Fibroblast of skin of left quadriceps (primary cell): ENCODE measurements around the gene PLA2R1.
"Not testable (repeated sequence)": the region's sequence is repeated elsewhere in the genome, so short reads cannot be mapped to it uniquely, and the experiment has no call there.

Experiments used
- DNase-seq, 2 experiments: peaks; one replicate each; pipeline ENCODE4 v3.0.0-alpha.2; 2013; ENCODE audit warnings: low read depth in 2 of 2

PLA2R1 gene

DNA sequence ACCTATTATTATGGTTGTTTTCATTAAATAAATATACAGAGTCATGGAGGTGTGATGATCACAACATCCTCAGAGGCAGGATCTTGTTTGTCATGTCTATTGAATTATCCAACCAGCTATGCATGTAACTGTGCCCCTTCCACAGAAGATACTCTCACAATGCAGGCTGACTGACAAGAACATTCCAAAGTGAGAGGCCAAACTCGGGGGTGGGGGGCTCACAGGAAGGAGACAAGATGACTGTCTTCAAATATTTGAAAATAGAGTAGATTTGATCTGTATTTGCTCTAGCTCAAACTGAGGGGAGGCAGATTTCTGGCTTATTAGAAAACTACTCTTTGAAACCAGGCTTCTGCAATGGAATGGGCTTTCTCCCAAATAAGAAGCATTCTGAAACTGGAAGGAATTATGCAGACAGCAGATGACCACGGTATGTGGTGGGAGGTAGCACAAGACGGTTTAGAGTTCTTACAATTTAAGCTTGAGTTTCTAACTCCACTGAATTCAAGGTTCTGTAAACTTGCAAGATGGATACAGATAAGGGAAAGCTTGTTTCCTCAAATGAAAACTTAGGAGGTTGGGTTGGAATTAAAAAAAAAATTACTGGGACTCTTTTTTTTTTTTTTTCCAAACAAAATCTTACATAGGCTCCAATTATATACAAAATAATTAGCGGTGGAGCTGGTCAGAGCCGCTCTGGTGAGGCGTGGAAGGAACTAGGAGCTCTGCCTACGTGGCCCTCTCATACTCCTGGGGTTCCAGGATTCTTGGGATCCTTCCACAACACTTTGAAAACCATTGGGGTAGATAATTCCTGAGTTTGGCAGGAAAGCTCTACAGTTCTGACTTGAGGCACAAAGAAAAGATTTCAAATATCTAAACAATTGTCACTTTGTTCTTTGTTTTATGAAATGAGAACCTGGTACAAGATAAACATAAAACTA is 79.3 kb downstream of the PLA2R1 start:
- DNase-seq, result peak in 1 of 2 experiments; percentile 18

DNA sequence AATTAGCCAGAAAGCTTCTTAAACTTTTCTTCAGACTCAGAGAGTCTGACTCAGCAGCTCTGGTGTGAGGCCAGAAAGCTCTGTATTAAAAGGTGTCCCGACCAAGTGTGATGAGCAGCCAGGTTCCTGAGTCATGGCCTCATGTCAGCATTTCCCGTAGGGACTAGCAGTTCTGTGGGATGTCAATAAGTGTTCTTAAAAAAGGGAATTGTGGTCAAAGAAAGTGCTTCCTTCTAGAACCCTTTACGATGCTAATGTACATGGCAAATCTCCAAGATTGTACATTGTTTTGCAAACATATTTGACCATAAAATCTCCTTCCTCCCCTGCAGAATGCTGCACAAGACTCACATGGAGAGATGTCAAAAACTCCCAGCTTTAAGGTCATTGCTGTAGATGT is 80.1 kb downstream of the PLA2R1 start:
- DNase-seq, result peak; percentile 77 to 82

DNA sequence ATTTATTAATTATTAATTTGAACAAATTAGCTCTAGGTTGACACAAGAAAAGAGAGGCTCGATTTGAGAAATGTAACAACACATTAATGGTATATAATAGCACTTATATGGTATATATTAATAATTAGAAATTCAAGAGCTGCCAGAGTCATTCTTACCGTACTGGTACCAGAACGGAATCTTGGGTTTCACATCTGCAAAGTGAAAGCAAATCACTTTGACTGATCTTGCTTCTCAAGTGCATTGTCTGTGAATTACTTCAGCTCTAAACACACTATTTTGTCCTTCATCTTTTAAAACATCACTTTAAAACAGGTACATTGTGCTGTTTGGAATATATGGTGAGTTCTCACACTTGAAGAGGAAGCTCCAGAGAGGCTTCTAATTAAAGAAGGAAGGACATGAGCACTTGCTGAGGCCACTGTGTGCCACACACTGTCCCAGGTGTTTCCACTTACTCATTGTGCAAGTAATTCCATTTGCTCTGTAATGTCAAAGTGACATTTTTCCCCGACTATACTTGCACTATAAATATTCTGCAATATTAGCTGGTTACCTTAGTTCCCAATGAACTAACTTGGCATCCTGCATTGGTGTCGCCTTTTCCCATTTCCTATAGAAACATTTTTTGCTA is 85.8 kb downstream of the PLA2R1 start:
- no peak for DNase-seq

DNA sequence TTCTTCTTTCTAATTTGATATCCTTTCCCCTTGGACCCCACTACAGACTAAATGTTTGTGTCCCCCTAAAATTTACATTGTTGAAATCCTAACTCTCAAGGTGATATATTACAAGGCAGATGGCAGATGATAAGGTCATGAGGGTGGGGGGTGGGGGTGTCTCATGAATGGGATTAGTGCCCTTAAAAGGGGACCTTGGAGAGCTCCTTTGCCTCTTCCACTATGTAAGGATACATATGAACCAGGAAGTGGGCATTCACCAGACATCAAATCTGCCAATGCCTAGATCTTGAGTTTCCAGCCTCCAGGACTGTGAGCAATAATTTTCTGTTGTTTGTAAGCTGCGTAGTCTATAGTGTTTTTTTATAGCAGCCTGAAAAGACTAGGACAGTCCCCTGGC is 89.1 kb downstream of the PLA2R1 start:
- no peak for DNase-seq

DNA sequence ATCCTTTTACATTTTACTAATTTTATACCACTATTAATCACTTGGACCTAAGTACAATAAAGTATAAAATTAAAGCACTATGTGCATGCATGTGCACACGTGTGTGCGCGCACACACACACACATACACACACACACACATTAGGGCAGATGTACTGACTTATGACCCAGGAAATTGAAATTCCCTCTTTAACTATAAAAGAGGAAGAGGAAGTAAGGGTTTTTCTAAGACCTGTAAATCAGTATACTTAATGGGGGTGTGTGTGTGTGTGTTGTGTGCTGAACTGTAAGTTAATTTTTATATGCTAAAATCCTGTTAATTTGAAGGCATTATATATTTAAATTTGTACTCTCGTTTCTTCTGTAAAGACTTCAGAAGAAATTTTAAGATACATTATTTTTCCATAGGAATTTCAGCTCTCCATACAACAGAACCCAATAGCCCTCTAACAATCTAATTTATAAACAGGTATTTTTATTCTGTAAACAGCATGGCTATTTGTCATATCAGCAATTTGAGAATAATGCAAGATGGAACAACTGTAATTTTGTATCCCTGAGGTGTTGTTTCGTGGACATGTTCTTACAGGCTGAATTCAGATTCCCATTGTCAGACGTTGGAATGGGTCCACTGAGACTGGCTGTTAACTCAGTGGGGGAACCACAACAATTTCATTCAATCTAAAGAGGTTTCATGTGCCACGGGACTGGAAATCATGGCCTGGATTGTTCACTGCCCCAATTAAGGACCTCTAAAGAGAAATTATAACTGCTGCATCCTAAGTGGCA is 90.9 kb downstream of the PLA2R1 start:
- DNase-seq, result no peak

DNA sequence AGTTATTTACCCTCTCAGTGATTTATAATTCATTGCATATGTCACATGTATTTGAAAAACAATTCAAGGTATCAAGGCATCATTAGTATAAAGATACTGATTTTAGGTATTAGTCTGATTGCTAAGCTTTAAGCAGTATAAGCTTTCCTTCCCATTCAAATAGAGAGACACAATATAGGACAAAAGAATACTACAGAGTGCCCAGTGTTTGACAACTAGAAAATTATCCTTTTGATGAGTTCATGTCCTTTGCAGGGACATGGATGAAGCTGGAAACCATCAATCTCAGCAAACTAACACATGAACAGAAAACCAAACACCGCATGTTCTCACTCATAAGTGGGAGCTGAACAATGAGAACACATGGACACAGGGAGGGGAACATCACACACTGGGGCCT is 91.9 kb downstream of the PLA2R1 start:
- not testable (repeated sequence) for DNase-seq

DNA sequence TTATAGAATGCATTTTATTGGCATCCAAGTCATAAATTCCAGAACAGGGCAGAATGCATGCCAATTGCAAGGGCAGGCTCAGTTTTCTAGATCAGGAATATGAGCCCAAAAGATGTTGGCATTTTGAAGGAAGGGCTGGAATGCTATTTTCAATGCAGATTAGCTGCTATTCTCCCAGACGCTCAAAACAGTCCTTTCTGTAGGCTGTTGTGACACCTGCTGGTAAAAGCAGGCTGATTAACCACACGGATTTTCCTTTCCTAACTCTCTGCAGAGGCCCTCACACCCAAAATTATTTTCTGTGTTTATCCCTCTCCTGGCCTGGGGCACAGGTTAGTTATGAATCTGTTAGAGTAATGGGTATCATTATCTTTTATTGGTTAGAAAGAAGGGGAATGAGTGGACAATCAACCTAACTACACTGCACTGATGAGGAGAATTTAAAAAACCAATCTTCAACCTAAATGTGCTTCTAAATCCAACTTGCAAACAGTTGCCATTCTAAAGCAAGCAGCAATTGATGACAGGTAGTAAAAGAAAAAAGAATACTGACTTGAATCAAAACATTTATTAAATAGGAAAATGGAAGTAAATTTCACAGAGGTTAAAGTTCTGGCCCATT is 94.0 kb downstream of the PLA2R1 start:
- peak in 1 of 2 experiments; percentile 27 for DNase-seq

DNA sequence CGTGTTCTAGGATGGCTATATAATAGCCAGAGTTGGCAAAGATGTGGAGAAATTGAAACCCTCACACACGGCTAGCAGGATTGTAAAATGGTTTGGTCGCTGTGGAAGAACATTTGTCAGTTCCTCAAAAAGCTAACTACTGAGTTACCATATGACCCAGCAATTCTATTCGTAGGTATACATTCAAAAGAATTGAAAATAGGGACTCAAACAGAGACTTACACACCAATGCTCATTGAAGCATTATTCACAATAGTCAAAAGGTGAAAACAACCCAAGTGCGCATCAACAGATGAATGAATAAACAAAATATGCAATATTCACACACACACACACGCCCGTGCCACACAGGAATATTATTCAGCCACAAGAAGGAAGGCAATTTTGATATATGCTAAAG is 98.7 kb downstream of the PLA2R1 start:
- no peak for DNase-seq

DNA sequence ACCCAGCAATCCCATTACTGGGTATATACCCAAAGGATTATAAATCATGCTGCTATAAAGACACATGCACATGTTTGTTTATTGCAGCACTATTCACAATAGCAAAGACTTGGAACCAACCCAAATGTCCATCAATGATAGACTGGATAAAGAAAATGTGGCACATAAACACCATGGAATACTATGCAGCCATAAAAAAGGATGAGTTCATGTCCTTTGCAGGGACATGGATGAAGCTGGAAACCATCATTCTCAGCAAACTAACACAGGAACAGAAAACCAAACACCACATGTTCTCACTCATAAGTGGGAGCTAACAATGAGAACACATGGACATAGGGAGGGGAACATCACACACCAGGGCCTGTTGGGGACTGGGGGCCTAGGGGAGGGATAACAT is 99.9 kb downstream of the PLA2R1 start:
- not testable (repeated sequence) for DNase-seq

DNA sequence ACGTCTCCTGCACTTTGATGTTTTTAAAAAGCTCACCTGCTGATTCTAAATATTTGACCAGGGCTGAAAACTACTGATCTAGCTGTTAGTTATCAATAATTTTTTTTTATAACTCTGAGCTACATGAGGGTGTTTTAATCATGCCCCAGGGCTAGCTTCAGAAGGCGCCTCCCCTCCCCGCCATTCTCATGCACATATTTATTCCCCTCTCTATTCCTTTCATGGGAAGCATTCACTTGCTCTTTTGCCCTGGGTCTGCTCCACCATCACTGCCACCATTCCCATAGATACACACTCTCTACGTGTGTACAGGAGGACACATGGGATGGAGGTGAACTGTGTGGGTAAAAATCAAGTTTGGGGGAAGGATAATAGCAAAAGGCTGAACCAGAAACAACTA is 101.0 kb downstream of the PLA2R1 start:
- DNase-seq, result no peak

DNA sequence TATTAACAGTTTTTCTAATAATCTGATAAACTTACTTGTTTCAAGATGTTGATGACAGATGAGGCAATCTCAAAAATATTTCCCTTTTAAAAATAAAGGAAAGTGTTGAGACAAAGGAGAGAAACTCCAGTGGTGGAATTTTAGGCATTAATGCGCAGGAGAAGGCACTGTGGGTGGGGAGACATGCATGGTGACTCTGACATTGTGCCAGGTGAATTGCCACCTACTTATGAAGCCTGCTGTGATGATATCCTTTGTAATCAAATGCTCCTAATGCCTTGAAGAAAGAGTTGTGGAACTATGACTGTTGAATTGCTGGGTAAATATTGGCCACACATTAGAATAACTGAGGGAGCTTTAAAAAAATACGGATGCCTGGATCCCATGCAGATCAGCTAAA is 101.4 kb downstream of the PLA2R1 start:
- no peak for DNase-seq

DNA sequence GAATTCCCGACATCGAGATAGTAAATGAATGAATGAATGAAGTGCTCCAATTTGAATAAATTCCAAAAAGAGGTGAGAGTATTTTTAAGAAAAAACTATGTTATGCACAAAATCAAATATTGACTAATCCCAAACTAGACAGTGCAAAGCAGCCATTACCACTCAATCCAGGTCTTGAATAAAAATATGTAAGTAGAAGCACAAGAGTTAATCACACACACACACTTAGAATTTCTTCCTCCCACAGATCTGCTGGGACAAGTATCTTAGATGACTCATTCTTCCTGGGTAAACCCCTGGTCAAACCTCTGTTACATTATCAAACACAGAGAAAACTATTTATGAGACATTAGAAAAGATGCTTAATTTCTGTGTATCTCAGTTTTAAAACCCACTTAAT is 102.0 kb downstream of the PLA2R1 start:
- peak; percentile 57 to 68 for DNase-seq

DNA sequence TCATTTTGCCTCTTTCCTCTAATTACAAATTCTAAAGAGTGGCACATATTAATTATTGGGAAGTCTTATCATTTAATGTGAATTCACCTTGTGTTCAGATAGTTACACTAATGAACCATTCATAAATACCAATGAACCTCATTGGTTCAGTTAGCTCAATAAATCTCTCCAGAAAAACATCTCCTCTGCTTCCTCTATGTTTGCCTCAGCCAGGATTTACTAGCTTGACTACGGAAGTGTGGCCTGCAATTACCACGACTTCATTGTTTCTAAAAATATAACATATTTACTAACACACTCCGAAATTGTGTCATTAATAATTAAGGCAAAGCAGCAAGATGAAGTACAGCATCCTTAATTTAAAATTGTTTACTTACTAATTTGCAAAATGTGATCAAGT is 103.3 kb downstream of the PLA2R1 start:
- DNase-seq, result no peak

DNA sequence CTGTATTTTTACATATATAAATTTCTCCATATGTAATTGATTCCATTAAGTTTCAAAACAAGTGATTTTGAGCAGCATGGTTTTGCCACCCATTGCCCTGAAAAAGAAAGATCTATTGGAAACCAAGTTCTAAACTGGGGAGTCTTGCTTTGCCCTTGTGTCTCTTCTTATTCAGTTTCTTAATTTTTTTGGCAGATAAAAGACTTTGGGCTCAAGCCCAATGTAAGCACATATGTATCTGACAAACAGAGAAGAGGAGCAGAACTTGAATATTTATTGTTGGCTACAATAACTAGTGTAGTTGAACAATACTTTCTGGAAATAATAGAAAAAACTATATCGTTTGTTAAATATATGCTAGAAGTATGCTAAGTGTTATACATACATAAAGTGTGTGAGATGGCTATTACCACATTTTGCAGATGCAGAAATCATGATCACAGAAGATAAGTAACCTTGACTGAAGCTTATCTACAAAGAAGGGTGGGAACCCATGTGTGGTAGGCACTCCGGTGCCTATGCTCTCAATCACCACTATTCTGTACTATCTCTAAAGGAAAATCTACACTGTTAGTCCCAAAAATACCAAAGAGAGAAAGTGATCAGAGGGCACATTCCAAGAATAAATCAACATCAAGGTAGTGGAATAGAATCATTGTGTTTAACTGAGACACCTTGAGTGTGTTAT is 109.1 kb downstream of the PLA2R1 start:
- no peak for DNase-seq

DNA sequence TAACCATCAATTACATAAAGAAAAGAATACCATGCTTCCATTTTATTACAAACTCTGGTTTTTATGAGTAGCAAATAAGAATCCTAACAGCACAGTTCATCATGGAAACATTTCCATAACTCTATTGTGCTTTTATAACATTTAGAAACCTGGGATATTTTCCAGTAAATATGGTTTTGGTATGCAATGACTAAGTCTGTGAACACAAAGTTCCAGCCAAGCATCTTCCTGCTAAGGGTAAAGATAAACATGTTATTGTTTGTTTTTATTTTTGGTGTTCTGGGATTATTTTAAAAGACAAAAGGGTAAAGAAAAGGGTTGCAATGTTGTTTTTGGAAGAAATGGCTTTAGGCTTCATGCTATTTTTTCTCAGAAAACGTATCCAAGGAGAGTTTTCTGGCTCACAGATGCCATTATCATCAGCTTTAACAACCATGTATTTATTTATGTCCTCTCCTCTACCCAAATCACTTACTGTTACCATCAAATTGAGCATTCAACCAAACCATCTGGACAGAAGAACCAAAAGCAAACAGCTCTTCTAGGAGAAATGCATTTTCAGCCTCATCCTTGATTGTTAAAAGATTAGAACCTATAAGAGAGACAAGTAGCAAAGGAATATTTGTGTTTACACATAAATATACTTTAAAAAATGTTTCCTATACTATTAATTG is 116.0 kb downstream of the PLA2R1 start:
- DNase-seq, result peak in 1 of 2 experiments; percentile 31

DNA sequence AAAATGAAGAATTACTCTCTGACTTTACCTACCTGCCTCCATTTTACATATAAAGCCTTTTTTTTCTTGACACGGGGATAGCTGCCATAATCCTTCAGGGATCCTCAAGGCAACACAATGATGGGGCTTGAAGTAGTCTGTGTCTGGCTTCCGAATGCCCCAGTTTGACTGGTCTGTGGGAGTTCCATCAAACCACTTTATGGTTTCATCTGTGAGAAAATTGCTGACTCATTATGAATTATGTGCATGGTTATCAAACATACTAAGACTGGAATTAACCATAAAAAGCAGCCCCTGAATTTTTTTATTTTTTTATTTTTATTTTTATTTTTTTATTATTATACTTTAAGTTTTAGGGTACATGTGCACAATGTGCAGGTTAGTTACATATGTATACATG is 117.5 kb downstream of the PLA2R1 start:
- no peak for DNase-seq

DNA sequence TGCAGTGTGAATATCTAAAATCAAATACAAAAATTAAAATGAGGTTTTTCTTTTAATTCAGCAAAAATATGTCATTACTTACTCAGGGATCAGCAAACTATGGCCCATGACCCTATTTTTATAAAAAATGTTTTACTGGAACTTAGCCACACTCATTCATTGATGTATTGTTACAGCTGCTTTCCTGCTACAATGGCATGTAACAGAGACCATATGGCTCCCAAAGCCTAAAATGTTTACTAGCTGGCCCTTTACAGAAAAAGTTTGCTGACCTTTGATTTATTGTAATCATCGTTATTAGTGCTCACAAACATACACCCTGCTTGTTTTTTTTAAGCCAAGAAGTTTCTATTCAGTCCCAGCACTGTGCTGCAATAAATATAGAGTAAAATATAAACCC is 120.3 kb downstream of the PLA2R1 start:
- DNase-seq, result no peak

DNA sequence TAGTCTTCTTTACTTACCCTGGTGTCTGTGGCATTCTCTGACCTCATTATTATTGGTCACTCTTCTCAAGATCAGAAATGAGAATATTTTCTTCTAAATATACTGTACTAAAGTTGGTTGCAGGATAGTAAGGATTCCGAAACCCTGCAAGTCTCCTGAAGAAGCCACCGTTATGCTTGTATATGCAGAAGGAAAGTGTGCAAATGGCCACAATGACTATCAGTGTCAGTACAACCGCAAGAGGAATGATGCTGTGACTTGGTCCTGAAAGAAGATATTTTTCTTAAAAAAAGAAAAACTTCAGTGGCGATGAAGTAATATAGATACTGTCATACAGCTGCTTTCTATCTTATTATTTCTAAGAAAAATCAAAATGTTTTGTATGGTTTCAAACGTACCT is 120.7 kb downstream of the PLA2R1 start:
- no peak for DNase-seq

DNA sequence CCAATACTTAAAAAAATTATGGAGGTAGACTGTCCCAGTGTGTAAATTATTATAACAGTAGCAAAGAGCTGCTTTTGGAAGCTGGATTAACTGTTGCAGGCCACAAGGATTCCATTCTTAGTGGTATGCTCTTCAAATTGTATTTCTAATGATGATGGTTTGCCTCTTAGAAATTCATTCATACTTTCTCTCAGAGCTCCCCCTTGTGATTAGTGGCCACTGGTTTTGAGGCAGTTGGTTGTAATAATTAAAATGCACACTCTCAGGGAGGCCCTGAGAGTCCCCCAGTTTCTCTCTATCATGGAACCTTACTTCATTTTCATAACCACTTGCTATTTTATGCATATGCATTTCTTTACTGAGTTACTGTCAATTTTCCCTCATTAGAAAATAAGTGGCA is 122.5 kb downstream of the PLA2R1 start:
- DNase-seq, result no peak

DNA sequence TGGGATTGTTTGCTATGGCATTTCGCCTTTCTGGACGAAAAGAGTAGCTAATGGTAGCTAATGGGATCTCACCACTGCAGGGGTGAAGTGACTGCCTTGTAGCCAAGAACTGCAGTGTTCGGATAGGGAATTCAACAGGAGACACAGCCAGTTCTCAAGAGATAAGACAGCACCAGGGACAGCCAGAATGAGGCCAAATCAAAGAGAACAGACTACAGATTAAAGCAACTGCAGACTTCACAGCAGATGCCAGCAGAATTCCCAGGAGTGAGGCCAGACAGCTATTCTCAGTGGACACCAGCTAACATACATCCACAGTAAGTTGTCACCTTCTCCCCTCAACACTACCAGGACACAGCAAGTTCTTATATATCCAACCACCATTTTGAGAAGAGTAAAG is 124.0 kb downstream of the PLA2R1 start:
- DNase-seq, result no peak

DNA sequence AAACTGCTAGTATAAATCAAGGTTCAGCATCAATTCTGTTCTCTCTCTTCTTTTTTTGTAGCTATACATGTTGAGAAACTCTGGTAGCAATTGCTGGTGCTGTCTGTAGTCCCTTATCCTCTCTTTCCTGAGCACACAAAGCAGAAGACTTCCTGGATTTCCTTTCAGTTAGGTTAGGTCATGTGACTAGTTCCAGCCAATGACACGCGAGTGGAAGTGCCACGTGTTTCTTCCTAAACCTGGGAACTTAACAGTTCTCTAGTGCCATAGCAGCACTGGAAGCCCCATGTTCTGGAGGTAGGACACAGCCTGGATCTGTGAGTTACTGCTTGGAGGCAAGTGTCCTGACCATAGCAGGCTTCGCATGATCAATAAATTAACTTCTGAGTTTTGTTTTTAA is 125.9 kb downstream of the PLA2R1 start:
- no peak for DNase-seq
